ENCODE results near the gene CRHR2.

CRHR2 gene

GRCh38 chr7:30612658-30613265 is 69.5 kb downstream of the CRHR2 start:
- no peak for DNase-seq (ENCODE audit: low read depth)
- TF ChIP-seq CTCF (IDR thresholded peaks at IDR 0.05; ENCODE audit: low read depth, low read length, missing control alignments) = no peak
- no peak overlapping the region for H3K4me3 ChIP-seq (ENCODE audit: low read depth, low read length)
- in situ Hi-C loops (cut with HindIII; ENCODE audit: low sequenced_read_pairs) = no loop called here

- no peak for DNase-seq (ENCODE audit: low read depth)
- no peak overlapping the region for H3K4me3 ChIP-seq (ENCODE audit: low read depth, low read length)
- TF ChIP-seq CTCF (IDR thresholded peaks at IDR 0.05; ENCODE audit: low read depth, low read length, missing control alignments) = no peak
- in situ Hi-C loops (cut with HindIII; ENCODE audit: low sequenced_read_pairs) = no loop called here
Measured at GRCh38 chr7:30605832-30606231, 76.4 kb downstream of the CRHR2 start.

- in situ Hi-C loops (cut with HindIII; ENCODE audit: low sequenced_read_pairs) = no loop called here
- DNase-seq (ENCODE audit: low read depth) = no peak
- no peak for TF ChIP-seq CTCF (IDR thresholded peaks at IDR 0.05; ENCODE audit: low read depth, low read length, missing control alignments)
- H3K4me3 ChIP-seq (ENCODE audit: low read depth, low read length) = no peak overlapping the region
Measured at GRCh38 chr7:30604901-30605300, 77.4 kb downstream of the CRHR2 start.

Measured in astrocyte of the cerebellum (primary cell).